Stomach smooth muscle (tissue), 2 donors: Measurements from ENCODE around the gene OSBPL1A.

ENCODE experiments used
- H3K27ac ChIP-seq: one replicate; pipeline ENCODE4 v1.7.0; 2013; ENCODE audit warnings: mild to moderate bottlenecking, low read length, inconsistent platforms
- H3K27me3 ChIP-seq, 2 donors: one replicate each; pipeline ENCODE4 v1.7.0; 2013; ENCODE audit warnings: low read length in 2 of 2; ENCODE audit not compliant: insufficient read depth in 2 of 2, control insufficient read depth in 1 of 2
- H3K36me3 ChIP-seq, 2 donors: one replicate each; pipeline ENCODE4 v1.7.0; 2013; ENCODE audit warnings: low read length in 2 of 2; ENCODE audit not compliant: control insufficient read depth in 2 of 2, insufficient read depth in 2 of 2
- H3K4me1 ChIP-seq: one replicate; pipeline ENCODE4 v1.7.0; 2013; ENCODE audit warnings: low read length; ENCODE audit not compliant: control insufficient read depth, insufficient read depth
- H3K4me3 ChIP-seq, 2 donors: one replicate each; pipeline ENCODE4 v1.7.0; 2013; ENCODE audit warnings: low read length in 2 of 2
- H3K9ac ChIP-seq, 2 donors: one replicate each; pipeline ENCODE4 v1.7.0; 2013; ENCODE audit warnings: low read length in 2 of 2, mild to moderate bottlenecking in 1 of 2
- H3K9me3 ChIP-seq, 2 donors: one replicate each; pipeline ENCODE4 v1.7.0; 2013; ENCODE audit warnings: low read length in 2 of 2; ENCODE audit not compliant: control insufficient read depth in 2 of 2
- donor health status: healthy.
- donor health status: Pancreatic carcinoma.

Gene OSBPL1A

DNA sequence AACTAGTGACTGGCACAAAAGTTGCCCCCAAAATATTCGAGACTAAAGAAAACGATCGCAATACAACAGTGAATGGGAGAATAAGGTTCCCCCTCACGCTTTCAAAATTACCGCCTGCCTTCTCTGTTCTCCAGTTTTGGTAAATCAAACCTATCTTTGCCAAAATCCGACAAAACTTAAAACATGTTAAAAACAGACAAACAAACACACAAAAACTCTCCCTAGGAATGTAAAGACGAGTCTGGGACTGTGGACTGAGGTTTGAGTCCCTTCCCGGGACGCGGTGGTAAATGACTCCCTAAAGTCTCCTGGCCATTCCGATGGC, 28.4 kb upstream of the OSBPL1A start:
- no peaks in the 10 kb centered on the region for H3K36me3 ChIP-seq
- peaks cover 2 to 8% of the 10 kb centered on the region in 2 donors for H3K27me3 ChIP-seq
- no peaks in the 10 kb centered on the region for H3K9me3 ChIP-seq
- peaks cover 11% of the 10 kb centered on the region for H3K4me1 ChIP-seq
- peak overlapping the region; percentile 72 for H3K27ac ChIP-seq
- peak overlapping the region; percentile 86 to 93 for H3K4me3 ChIP-seq
- H3K9ac ChIP-seq: peak overlapping the region; percentile 76

- Histone ChIP-seq H3K4me3 (no peak overlapping the region), H3K36me3 (no peaks in the 10 kb centered on the region), H3K9me3 (no peaks in the 10 kb centered on the region), H3K27me3 (peaks cover 7 to 8% of the 10 kb centered on the region in 2 donors), H3K4me1 (peaks cover 4% of the 10 kb centered on the region), H3K9ac (no peak overlapping the region), H3K27ac (no peak overlapping the region)
These were observed 24.2 kb upstream of the OSBPL1A start for GRCh38 chr18:24421831-24422230.

DNA sequence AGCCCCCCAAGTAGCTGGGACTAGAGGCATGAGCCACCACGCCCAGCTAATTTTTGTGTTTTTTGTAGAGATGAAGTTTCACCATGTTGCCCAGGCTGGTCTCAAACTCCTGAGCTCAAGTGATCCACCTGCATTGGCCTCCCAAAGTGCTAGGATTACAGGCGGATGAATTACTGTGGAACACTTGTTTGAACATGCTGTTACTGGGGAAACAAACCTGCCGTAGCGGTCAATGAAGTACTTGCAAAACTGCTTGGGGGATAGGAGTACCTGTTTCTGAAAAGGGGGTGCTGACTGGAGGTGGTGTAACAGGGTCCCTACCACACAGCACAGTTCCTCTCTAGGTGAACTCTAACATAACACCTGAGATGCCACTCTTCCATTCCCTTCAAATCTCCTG, 22.9 kb upstream of the OSBPL1A start:
- peaks cover 7 to 8% of the 10 kb centered on the region in 2 donors for H3K27me3 ChIP-seq
- no peak overlapping the region for H3K27ac ChIP-seq
- H3K36me3 ChIP-seq: no peaks in the 10 kb centered on the region
- no peaks in the 10 kb centered on the region for H3K9me3 ChIP-seq
- peaks cover 2% of the 10 kb centered on the region for H3K4me1 ChIP-seq
- no peak overlapping the region for H3K4me3 ChIP-seq
- H3K9ac ChIP-seq: no peak overlapping the region

GRCh38 chr18:24417480-24417879, 19.9 kb upstream of the OSBPL1A start:
- Histone ChIP-seq H3K27ac (no peak overlapping the region), H3K27me3 (peaks cover under 1 to 5% of the 10 kb centered on the region in 2 donors), H3K36me3 (no peaks in the 10 kb centered on the region), H3K9me3 (no peaks in the 10 kb centered on the region), H3K9ac (no peak overlapping the region), H3K4me3 (no peak overlapping the region), H3K4me1 (peaks cover 2% of the 10 kb centered on the region)

- Histone ChIP-seq H3K9me3 (no peaks in the 10 kb centered on the region), H3K4me1 (peaks cover 2% of the 10 kb centered on the region), H3K36me3 (no peaks in the 10 kb centered on the region), H3K27me3 (peaks cover 0 to 5% of the 10 kb centered on the region in 2 donors), H3K9ac (no peak overlapping the region), H3K4me3 (no peak overlapping the region), H3K27ac (no peak overlapping the region)
These were observed 16.9 kb upstream of the OSBPL1A start for GRCh38 chr18:24414349-24415003.

DNA sequence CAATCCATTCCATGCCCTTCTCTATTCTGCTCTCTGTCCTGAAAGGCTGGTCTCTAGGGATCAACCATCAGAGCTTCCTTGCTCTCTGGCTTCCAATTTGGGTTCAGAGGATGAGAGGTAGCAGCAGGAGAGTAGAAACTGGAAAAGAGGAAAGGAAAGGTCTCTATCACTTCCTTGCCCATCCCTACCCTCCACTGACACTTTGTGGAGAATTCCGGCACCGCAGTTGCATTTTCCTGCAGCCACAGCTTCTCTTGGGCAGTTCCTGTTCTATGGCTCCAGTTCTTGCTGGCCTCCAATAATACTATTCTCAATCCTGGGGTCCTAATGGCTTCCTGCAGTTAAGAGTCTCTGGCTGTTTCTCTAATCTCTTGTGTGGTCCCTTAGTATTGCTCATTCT, 15.5 kb upstream of the OSBPL1A start:
- Histone ChIP-seq H3K9ac (no peak overlapping the region), H3K4me1 (peaks cover 2% of the 10 kb centered on the region), H3K9me3 (no peaks in the 10 kb centered on the region), H3K4me3 (no peak overlapping the region), H3K27me3 (peaks cover 0 to under 1% of the 10 kb centered on the region in 2 donors), H3K36me3 (no peaks in the 10 kb centered on the region), H3K27ac (no peak overlapping the region)

DNA sequence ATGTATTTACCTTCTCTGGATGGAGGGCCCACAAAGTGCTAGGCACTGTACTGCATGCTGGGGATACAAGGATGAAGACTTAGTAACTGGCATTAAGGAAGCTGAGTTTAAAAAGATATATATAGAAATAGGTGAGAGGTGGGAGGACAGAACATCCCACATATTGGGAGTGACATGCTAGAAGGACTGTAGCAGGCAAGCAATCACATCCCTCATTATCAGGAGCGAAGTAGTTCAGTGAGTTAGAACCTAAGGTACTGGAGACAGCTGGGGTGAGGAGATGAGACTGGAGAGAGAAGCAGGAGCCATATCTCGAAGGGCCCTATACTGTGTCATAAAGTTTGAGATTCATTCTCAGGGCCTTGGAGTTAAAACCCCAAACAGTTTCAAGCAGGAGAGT, 10.9 kb upstream of the OSBPL1A start:
- H3K9me3 ChIP-seq: no peaks in the 10 kb centered on the region
- H3K4me1 ChIP-seq: no peaks in the 10 kb centered on the region
- H3K4me3 ChIP-seq: no peak overlapping the region
- H3K36me3 ChIP-seq: no peaks in the 10 kb centered on the region
- H3K9ac ChIP-seq: no peak overlapping the region
- H3K27me3 ChIP-seq: no peaks in the 10 kb centered on the region
- H3K27ac ChIP-seq: no peak overlapping the region

DNA sequence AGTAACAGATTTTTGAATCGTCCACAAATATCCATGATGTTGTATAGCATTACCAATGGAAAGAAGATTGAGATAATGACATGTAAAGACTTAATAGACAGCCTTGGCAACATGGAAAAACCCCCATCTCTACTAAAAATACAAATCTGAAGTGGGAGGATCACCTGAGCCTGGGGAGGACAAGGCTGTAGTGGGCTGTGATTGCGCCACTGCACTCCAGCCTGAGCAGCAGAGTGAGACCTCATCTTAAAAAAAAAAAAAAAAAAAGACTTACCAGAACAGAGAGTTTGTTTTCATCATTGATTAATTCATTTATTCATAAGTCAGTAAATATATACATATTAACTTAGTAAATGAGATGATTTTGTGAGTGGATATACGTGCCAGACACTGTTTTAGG, 7.0 kb upstream of the OSBPL1A start:
- H3K27me3 ChIP-seq: no peaks in the 10 kb centered on the region
- no peaks in the 10 kb centered on the region for H3K9me3 ChIP-seq
- H3K4me1 ChIP-seq: no peaks in the 10 kb centered on the region
- H3K9ac ChIP-seq: no peak overlapping the region
- H3K4me3 ChIP-seq: no peak overlapping the region
- no peaks in the 10 kb centered on the region for H3K36me3 ChIP-seq
- H3K27ac ChIP-seq: no peak overlapping the region

- H3K9ac ChIP-seq: no peak overlapping the region
- H3K4me1 ChIP-seq: no peaks in the 10 kb centered on the region
- no peaks in the 10 kb centered on the region for H3K36me3 ChIP-seq
- H3K27ac ChIP-seq: no peak overlapping the region
- H3K27me3 ChIP-seq: no peaks in the 10 kb centered on the region
- no peaks in the 10 kb centered on the region for H3K9me3 ChIP-seq
- no peak overlapping the region for H3K4me3 ChIP-seq
These were observed 5.5 kb upstream of the OSBPL1A start for GRCh38 chr18:24403076-24403475.

DNA sequence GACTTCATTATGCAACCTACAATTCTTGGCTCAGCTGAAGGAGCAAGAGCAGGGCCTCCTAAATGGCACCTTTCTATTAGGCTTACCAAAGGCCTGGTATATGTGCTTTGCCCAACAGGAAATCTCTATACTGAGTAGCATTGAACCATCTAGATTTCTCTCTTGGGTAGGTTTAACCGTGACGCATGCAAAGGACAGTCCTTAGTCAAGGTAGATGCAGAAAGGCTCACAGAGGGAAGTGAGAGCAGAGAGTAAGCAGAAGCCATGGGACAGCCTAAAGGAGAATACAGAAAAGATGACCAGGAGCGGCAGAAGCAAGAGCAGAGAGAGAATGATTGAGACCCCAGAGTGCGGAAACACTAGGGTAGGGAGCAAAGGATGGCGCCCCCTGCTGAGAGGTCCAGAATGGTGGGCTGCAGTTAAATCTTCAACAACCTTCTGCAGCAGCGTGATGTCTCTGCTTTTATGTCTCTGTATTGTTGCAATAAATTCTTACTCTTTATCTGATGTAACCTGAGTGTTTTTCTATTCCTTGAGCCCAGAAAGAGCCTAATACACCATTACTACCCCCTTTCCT, 4.7 kb upstream of the OSBPL1A start:
- H3K9me3 ChIP-seq: no peaks in the 10 kb centered on the region
- no peaks in the 10 kb centered on the region for H3K27me3 ChIP-seq
- H3K36me3 ChIP-seq: no peaks in the 10 kb centered on the region
- peaks cover 5% of the 10 kb centered on the region for H3K4me1 ChIP-seq
- no peak overlapping the region for H3K27ac ChIP-seq
- no peak overlapping the region for H3K9ac ChIP-seq
- H3K4me3 ChIP-seq: no peak overlapping the region

DNA sequence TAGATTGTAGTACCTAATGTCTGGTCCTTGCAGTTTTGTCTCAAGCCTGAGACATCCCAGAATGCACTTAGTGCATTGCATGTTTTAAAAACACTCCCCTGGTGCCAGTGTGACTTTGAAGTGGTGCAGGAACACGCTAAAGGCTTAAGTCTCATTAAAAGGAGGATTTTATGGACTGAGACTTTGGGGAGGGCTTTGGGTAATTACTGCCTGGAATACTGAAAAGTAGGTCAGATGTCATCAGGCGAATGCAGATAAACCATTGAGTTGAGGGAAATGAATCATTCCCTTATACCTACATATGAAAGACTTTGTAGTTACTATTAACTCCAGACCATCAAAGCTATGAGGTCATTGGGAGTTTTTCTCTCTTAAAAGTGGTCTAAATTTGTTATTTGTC, 3.0 kb upstream of the OSBPL1A start:
- H3K4me3 ChIP-seq: no peak overlapping the region
- peaks cover 6% of the 10 kb centered on the region for H3K4me1 ChIP-seq
- no peak overlapping the region for H3K27ac ChIP-seq
- no peaks in the 10 kb centered on the region for H3K36me3 ChIP-seq
- no peaks in the 10 kb centered on the region for H3K27me3 ChIP-seq
- H3K9me3 ChIP-seq: no peaks in the 10 kb centered on the region
- no peak overlapping the region for H3K9ac ChIP-seq
